Measurements from ENCODE around the gene ARHGAP4.

ARHGAP4 gene

DNA sequence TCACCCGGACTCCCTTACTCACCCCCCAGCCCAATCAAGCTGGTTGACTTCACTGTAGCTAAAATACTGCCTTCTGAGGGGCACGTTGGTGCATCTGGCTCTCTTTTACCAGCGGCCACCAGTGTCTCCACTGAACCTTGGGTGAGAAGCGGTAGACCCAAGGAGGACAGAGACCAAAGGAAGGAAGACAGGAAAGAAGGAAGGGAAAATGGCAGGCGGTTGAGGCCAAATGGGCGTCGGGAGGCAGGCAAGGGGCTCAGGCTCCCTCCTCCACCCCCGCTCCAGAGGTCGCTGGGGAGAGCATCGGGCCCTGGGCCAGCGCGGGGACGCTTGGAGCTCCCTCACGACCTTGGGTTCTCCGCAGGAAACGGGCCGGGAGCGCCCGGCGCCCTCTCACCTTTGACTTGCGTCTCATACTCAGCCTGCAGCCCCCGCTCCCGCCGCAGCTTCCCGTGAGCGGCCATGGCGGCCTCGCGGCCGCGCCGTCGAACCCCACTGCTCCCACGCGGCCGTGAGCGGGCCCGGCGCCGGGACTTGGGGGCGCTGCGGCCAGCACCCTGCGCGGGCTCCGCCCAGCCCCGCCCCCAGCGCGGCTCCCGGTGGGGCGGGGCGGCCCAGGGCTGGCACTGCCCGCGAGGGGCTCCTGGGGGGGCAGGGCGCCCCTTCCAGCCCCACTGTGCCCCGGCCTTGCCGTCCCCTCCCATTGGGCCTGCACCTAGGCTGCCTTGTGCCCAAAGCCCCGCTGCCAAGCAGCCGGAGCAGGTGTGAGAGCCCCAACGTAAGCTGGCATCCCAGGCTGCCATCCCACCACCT lies at the start of gene ARHGAP4:
Gene ARHGAP4 (minus strand): TSS at position 526 of the 813 bp plus-strand sequence. CDS start 62 bp downstream, at position 464.
- DNase-seq: no peak

GRCh38 chrX:153974726-153975286 lies 48.7 kb upstream of the ARHGAP4 start:
- peak; percentile 46 for DNase-seq

GRCh38 chrX:153974003-153974725 lies 48.1 kb upstream of the ARHGAP4 start:
- no peak for DNase-seq

- DNase-seq: no peak
These were observed 47.3 kb upstream of the ARHGAP4 start for GRCh38 chrX:153973127-153974002.

DNA sequence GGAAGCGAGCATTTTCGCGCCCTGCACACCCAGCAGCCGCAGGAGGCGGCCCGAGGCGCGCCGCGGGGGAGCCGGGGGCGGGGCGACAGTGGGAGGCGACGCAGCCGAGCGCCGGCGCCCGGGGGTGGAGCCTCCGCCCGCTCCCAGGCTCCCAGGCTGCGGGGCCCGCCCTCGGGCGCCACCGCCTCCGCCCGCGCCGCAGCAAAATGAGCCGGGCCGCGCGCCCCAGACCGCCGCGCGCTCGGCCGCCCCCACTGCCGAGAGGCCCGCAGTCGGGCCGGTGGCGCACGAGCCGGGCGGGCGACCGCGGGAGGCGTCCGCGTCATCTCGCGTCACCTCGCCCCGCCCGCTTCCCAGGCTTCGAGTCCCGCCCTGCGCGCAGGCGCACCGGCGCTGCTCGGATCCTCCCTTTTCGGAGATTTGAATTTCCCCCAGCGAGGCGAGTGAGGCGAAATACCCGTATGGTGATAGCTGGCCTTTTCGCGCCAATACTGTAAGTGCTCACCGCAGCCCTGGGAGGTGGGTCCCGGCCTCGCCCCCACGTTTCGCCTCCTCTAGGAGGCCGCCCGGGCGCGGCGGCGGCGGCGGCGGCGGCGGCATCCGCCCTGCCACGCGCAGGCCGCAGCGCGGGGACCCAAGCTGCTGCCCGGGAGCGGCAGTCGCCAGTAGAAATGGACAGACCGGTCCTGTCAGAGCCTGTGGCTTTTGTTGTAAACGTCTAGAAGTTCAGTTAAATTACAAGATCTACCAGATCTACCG lies 46.5 kb upstream of the ARHGAP4 start, which contains the start of gene TMEM187:
Gene TMEM187 (plus strand): TSS at position 387 of the 759 bp plus-strand sequence. CDS start 9,309 bp downstream, outside the sequence.
- DNase-seq: peak; percentile 71

DNA sequence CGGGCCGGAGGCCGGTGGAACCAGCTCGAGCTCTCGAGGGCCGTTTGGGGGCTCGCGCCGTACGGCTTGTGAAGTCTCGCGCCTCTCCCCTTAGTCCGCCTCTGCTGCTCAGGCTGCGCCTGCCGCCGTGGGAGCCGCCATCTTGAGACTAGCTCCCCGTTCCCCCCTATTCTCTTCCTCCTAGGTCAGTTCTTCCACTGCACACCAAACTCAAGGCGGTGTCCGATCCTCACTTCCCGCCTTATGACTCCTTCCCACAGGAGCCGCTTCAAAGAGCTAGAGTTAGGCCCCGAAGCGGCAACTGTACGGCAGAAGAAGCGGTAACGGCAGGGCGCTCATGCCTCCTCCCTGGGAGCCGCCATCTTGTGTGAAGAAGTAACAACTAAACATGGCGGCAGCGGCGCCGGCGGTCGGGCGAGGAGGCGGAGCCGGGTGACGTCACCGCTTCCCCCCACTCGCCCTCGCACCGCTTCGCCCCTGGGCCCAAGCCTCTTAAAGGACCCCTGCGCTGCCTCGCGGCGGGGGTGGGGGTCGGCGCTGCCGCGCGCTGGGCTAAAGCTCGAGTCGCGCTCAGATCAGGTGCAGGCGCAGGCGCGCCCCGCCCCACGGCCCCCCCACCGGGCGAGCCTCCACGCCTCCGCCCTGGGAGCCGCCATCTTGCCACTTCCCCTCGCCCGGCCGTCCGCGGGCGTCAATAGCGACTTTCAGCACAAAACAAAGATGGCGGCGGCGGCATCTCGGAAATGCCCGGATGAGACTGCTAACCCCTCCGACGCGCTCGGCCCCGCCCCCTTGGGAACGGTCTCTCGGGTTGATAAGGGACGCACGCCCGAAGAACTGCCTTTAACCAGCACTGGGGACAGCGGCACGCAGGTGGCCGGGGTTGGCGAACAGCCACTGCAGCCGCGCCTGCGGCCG lies 45.6 kb upstream of the ARHGAP4 start, which contains the start of gene HCFC1:
Gene HCFC1 (minus strand): TSS at position 369 of the 918 bp plus-strand sequence. CDS start 978 bp downstream, outside the sequence.
- peak; percentile 59 for DNase-seq

DNA sequence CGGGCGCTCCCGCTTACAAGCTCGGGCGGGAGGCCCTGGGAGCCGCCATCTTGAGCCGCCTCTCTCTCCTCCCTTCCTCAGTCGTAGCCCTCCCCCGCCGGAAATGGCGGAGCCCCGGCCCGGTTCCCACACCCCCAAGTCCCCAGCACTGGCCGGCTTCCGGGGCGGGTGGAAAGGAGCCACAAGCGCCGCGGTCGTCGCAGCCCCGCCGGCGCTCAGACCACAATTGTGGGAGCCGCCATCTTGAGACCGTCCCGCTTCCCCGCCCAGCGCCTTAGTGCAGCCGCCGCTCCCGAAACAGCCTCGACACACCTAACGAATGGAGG lies 45.0 kb upstream of the ARHGAP4 start:
- peak; percentile 49 for DNase-seq

GRCh38 chrX:153970357-153971123 lies 44.5 kb upstream of the ARHGAP4 start:
- DNase-seq: peak; percentile 51

- no peak for DNase-seq
These were observed 43.9 kb upstream of the ARHGAP4 start for GRCh38 chrX:153969904-153970356.

DNA sequence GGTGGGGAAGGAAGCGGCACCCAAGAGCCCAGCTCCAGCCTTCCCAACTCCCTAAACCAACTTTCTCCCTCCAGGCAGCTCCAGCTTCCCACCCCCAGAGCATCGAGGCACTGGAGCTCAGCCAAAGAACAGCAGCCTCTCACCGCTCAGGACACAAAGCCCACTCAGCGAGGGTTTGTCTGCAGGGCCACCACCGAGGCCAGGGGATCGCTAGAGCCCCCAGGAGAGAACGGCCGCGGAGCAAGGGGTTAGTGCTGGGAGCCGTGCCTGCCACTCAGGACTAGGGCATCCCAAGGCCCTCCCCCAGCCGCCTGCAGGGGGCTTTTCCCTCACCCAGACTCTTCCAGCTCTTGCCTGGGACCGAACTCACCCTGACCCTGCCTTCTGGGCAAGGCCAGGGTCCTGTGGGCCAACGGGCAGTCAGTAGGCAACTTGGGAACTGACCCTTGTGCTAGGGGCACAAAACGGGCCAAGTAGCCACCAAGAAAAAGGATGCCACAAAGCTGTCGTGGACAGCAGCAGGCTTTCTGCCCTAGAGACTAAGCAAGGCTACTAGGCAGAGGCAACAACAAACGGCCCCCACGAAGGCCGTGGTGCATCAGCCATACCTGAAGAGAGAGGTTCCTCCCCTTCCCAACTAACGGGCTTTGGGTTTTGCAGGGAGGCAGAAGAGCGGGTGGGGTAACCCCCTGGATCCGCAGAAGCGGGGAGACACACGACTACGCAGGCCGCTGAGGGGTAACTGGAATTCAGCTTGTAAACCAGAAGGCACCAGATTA lies 43.2 kb upstream of the ARHGAP4 start:
- DNase-seq: no peak

- DNase-seq: peak; percentile 30
These were observed 42.7 kb upstream of the ARHGAP4 start for GRCh38 chrX:153968754-153969124.

GRCh38 chrX:153968255-153968654 lies 42.2 kb upstream of the ARHGAP4 start:
- DNase-seq: no peak

DNA sequence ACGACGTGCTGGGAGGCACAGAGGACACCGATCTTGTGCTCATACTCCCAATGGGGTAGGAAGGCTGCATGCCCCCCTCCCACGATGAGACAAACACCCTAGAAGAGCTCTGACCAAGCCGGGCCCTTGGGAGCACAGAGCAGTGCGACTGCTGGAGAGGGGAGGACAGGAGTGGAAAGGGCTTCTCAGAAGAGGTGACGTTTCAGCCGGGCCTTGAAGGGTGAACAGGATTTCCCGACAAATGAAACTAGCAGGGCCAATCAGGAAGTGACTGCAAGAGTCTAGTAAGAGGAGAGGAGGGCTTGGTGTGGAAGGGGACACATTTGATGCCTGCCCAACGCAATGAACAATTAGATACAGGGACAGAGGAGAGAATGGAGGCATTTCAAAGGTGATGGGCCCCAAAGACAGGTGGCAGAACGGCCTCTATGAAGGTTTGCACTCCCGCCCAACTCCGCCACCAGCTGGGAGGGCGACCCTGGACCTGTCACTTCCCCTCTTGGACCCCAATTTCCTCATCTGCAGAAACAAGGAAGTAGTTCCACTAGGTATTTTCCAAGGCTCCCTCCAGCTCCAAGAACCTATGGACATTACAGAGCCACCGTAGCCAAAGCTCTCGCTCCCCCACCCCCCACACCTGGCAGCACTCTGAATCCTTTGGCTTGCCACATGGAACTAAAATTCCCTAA lies 41.6 kb upstream of the ARHGAP4 start:
- DNase-seq: peak; percentile 6

DNA sequence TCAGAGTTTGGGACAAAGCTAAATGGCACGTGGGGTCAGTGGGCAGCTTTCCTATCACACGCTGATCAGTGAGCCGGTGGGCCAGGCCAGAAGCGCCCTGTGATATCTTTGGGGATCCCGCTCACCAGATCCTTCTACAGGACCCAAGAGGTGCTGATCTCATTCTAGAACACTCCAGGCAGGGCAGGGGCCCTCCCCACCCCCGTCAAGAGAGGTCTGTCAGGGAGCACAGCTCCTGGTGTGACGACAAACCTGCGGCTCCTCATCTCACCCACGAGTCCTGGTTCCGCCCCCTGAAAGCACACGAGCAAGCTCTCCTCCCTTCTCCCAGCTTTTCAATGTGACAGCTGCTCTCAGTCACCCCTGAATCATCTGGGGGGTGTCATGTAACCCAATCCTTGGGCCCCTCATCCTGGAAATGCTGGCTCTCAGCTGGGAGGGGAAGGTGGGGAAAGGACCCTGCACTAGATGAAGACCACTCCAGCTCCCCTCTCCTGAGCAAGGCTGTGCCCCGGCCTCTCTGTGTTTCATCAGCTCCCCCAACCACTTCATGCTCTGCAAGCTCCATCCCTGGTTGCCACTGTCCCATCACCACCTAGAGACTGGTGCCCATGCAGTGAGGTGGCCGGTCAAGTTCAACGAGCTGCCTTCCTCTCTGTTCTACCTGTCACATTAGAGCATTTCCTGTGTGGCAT lies 40.9 kb upstream of the ARHGAP4 start:
- DNase-seq: no peak

DNA sequence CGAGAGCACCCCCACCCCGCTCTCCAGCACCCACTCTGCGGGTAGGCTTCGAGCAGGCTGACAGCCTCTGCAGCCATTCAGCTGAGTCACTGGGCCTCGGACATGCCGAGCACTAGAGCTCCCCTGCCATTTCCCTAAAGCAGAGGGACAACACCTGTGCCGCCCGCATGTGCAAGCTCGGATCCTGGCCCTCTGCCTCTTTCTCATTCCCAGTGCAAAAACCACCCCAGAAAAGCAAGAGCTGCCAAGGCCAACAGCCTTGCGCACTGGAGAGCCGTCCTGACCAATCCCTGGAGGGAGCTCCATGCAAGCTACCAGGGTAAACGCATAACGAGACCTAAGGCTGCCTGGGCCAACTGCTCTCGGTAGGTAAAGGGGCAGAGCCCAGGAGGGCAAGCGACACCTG lies 40.2 kb upstream of the ARHGAP4 start:
- DNase-seq: no peak

- no peak for DNase-seq
These were observed 39.3 kb upstream of the ARHGAP4 start for GRCh38 chrX:153965406-153965805.

GRCh38 chrX:153964105-153964504 lies 38.0 kb upstream of the ARHGAP4 start:
- no peak for DNase-seq

- DNase-seq: no peak
These were observed 37.5 kb upstream of the ARHGAP4 start for GRCh38 chrX:153963546-153963945.

All from GF-D8 (cell line).